Adrenal gland (tissue), 5 donors: ENCODE measurements around the gene DNAJC5.
"Not testable (repeated sequence)": the region's sequence is repeated elsewhere in the genome, so short reads cannot be mapped to it uniquely, and the experiment has no call there.

Experiments
- POLR2A ChIP-seq, 2 donors: fragments of 450-650 bp; IDR thresholded peaks; one replicate each; pipeline ENCODE4 v1.6.1; 2017; ENCODE audit warnings: antibody characterized with exemption in 2 of 2, mild to moderate bottlenecking in 2 of 2, moderate library complexity in 1 of 2
- TF ChIP-seq, protein P1 (sequence below), 6 experiments: fragments of 450-650 bp in 4 of 6; fragments of 200-600 bp in 2 of 6; sonication (generic) in 1 of 6; IDR thresholded peaks; 1 replicate in 5 of 6; 2 replicates in 1 of 6; pipeline versions ENCODE4 v1.5.1 to v1.8.0; 2016 to 2021; ENCODE audit warnings: antibody characterized with exemption in 6 of 6, mild to moderate bottlenecking in 2 of 6, moderate library complexity in 1 of 6
- donor health status: DM: no; HTN: no; CAD: no.

DNA sequence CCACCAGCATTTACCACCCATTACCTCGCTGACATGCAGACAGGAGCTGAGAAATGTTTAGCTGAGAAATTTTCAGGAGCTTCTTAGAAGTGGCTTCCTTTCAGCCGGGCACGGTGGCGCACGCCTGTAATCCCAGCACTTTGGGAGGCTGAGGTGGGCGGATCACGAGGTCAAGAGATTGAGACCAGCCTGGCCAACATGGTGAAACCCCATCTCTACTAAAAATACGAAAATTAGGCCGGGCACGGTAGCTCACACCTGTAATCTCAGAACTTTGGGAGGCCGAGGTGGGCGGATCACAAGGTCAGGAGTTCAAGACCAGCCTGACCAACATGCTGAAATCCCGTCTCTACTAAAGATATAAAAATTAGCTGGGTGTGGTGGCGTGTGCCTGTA lies 43.4 kb upstream of the DNAJC5 start:
- TF ChIP-seq, protein P1, sequence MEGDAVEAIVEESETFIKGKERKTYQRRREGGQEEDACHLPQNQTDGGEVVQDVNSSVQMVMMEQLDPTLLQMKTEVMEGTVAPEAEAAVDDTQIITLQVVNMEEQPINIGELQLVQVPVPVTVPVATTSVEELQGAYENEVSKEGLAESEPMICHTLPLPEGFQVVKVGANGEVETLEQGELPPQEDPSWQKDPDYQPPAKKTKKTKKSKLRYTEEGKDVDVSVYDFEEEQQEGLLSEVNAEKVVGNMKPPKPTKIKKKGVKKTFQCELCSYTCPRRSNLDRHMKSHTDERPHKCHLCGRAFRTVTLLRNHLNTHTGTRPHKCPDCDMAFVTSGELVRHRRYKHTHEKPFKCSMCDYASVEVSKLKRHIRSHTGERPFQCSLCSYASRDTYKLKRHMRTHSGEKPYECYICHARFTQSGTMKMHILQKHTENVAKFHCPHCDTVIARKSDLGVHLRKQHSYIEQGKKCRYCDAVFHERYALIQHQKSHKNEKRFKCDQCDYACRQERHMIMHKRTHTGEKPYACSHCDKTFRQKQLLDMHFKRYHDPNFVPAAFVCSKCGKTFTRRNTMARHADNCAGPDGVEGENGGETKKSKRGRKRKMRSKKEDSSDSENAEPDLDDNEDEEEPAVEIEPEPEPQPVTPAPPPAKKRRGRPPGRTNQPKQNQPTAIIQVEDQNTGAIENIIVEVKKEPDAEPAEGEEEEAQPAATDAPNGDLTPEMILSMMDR (IDR thresholded peaks at IDR 0.05), result not testable (repeated sequence)
- TF ChIP-seq POLR2A (IDR thresholded peaks at IDR 0.05), result not testable (repeated sequence)
